Mesendoderm (in vitro differentiated cells): Measurements from ENCODE around the gene GTPBP10. TPM values are rescaled to one million over a fixed set of nuclear protein-coding genes. Genes with fewer than 3 reads are reported as not detected.

ENCODE experiments used
- DNase-seq: peaks from one replicate; pipeline ENCODE4 v3.0.0; 2013
- H2AK5ac ChIP-seq: 2 replicates; pipeline ENCODE4 v1.6.1; 2013; ENCODE audit warnings: low read length, inconsistent platforms
- H2BK120ac ChIP-seq: 2 replicates; pipeline ENCODE4 v1.6.1; 2013; ENCODE audit warnings: low read depth, mild to moderate bottlenecking, low read length, moderate library complexity, mixed read lengths
- H2BK15ac ChIP-seq: replicated peaks from 2 replicates; pipeline ENCODE4 v1.6.1; 2013; ENCODE audit warnings: low read depth, mild to moderate bottlenecking, moderate library complexity
- H2BK5ac ChIP-seq: 2 replicates; pipeline ENCODE4 v1.6.1; 2013; ENCODE audit warnings: low read length, inconsistent platforms
- H3K18ac ChIP-seq: 2 replicates; pipeline ENCODE4 v1.6.1; 2013; ENCODE audit warnings: mild to moderate bottlenecking, low read length, mixed read lengths
- H3K23ac ChIP-seq: one replicate; pipeline ENCODE4 v1.6.1; 2013; ENCODE audit warnings: low read length
- H3K27ac ChIP-seq: 2 replicates; pipeline ENCODE4 v1.5.1; 2013; ENCODE audit warnings: low read depth, mild to moderate bottlenecking, inconsistent platforms, low read length, moderate library complexity
- H3K27me3 ChIP-seq: 2 replicates; pipeline ENCODE4 v1.6.1; 2013; ENCODE audit warnings: low read length, control low read depth, mild to moderate bottlenecking, inconsistent platforms; ENCODE audit not compliant: insufficient read depth, poor library complexity
- H3K36me3 ChIP-seq: 2 replicates; pipeline ENCODE4 v1.6.1; 2013; ENCODE audit warnings: low read length, inconsistent platforms; ENCODE audit not compliant: control insufficient read depth, insufficient read depth
- H3K4ac ChIP-seq: one replicate; pipeline ENCODE4 v1.6.1; 2013; ENCODE audit warnings: low read depth, mild to moderate bottlenecking, low read length, moderate library complexity
- H3K4me1 ChIP-seq: 2 replicates; pipeline ENCODE4 v1.6.1; 2013; ENCODE audit warnings: low read depth, low read length, inconsistent platforms; ENCODE audit not compliant: control insufficient read depth
- H3K4me2 ChIP-seq: 2 replicates; pipeline ENCODE4 v1.6.1; 2013; ENCODE audit warnings: low read length
- H3K4me3 ChIP-seq: 2 replicates; pipeline ENCODE4 v1.5.1; 2013; ENCODE audit warnings: mild to moderate bottlenecking, low read length
- H3K56ac ChIP-seq: one replicate; pipeline ENCODE4 v1.6.1; 2013; ENCODE audit warnings: low read length
- H3K79me1 ChIP-seq: 2 replicates; pipeline ENCODE4 v1.6.1; 2013; ENCODE audit warnings: low read length, inconsistent platforms
- H3K79me2 ChIP-seq: 2 replicates; pipeline ENCODE4 v1.6.1; 2013; ENCODE audit warnings: mild to moderate bottlenecking, low read length; ENCODE audit not compliant: control insufficient read depth, insufficient read depth
- H3K9ac ChIP-seq: 2 replicates; pipeline ENCODE4 v1.6.1; 2013; ENCODE audit warnings: low read length, inconsistent platforms
- H4K5ac ChIP-seq: one replicate; pipeline ENCODE4 v1.6.1; 2013; ENCODE audit warnings: low read length
- H4K8ac ChIP-seq: one replicate; pipeline ENCODE4 v1.6.1; 2013; ENCODE audit warnings: low read depth, mild to moderate bottlenecking, control low read depth, low read length, moderate library complexity
- WGBS: extraction: QIAGEN DNeasy Blood & Tissue Kit; methylation state at CpG from one replicate; pipeline ENCODE4 v1.1.7; 2013; ENCODE audit warnings: low lambda C conversion rate, missing lambda C conversion rate; ENCODE audit not compliant: insufficient coverage; ENCODE audit errors: extremely low coverage; 5-methylcytosine and 5-hydroxymethylcytosine counted together
- polyA plus RNA-seq, 2 experiments: library from polyadenylated mRNA; stranded (reverse); fragments of 200-250 nt; gene quantifications; one replicate each; pipeline ENCODE4 v1.2.3, GENCODE V29; 2013

GTPBP10 gene
- polyA plus RNA-seq (2013, experiment 1 of 2), result 20.6 TPM
- polyA plus RNA-seq (2013, experiment 2 of 2), result 21.0 TPM

- Histone ChIP-seq H3K27me3 (no peaks in the 10 kb centered on the region), H3K18ac (peak within 1 kb of the TSS; percentile 42), H3K4me3 (peak within 1 kb of the TSS; percentile 91), H3K23ac (peak within 1 kb of the TSS; percentile 54), H3K36me3 (no peaks in the 10 kb centered on the region), H2AK5ac (no peak within 1 kb of the TSS), H2BK5ac (no peak within 1 kb of the TSS), H4K5ac (peak within 1 kb of the TSS; percentile 71), H3K27ac (no peak within 1 kb of the TSS), H3K4ac (peak within 1 kb of the TSS; percentile 22), H2BK120ac (no peak within 1 kb of the TSS), H2BK15ac (no peak within 1 kb of the TSS), H3K56ac (peak within 1 kb of the TSS; percentile 87), H3K9ac (peak within 1 kb of the TSS; percentile 84), H3K79me1 (peaks cover 10% of the 10 kb centered on the region), H3K4me2 (peak within 1 kb of the TSS; percentile 64), H3K4me1 (peaks cover 3% of the 10 kb centered on the region), H3K79me2 (peaks cover 12% of the 10 kb centered on the region), H4K8ac (peak within 1 kb of the TSS; percentile 68)
- WGBS, result no CpG with 5 or more reads among the region's 37 CpGs
- DNase-seq, result peak; percentile 97
Observed at GRCh38 chr7:90346336-90347125, at the start of gene GTPBP10. Gene GTPBP10 (plus strand): TSS chr7:90346716. CDS start chr7:90346742, 26 bp downstream.

GRCh38 chr7:90298145-90299038, 48.1 kb upstream of the GTPBP10 start:
- Histone ChIP-seq H2BK5ac (no peak overlapping the region), H3K4me2 (no peak overlapping the region), H3K79me2 (no peaks in the 10 kb centered on the region), H3K4me3 (no peak overlapping the region), H3K27me3 (no peaks in the 10 kb centered on the region), H3K23ac (no peak overlapping the region), H2BK15ac (no peak overlapping the region), H3K4me1 (no peaks in the 10 kb centered on the region), H3K18ac (no peak overlapping the region), H3K4ac (no peak overlapping the region), H4K8ac (no peak overlapping the region), H4K5ac (no peak overlapping the region), H3K56ac (no peak overlapping the region), H2AK5ac (no peak overlapping the region), H2BK120ac (no peak overlapping the region), H3K9ac (no peak overlapping the region), H3K36me3 (no peaks in the 10 kb centered on the region), H3K27ac (no peak overlapping the region), H3K79me1 (no peaks in the 10 kb centered on the region)
- DNase-seq, result peak; percentile 70
- no CpG with 5 or more reads among the region's 5 CpGs for WGBS

GRCh38 chr7:90303241-90303640, 43.3 kb upstream of the GTPBP10 start:
- H3K79me1 ChIP-seq, result no peaks in the 10 kb centered on the region
- no peak overlapping the region for H3K27ac ChIP-seq
- no peak overlapping the region for H2BK120ac ChIP-seq
- H4K5ac ChIP-seq, result no peak overlapping the region
- no peaks in the 10 kb centered on the region for H3K36me3 ChIP-seq
- no peak overlapping the region for H2BK5ac ChIP-seq
- no peak overlapping the region for H3K18ac ChIP-seq
- no peaks in the 10 kb centered on the region for H3K79me2 ChIP-seq
- H3K4me2 ChIP-seq, result no peak overlapping the region
- no peaks in the 10 kb centered on the region for H3K27me3 ChIP-seq
- H3K4me3 ChIP-seq, result no peak overlapping the region
- no peak overlapping the region for H2AK5ac ChIP-seq
- no peak overlapping the region for H3K4ac ChIP-seq
- DNase-seq, result no peak
- H2BK15ac ChIP-seq, result no peak overlapping the region
- no peak overlapping the region for H3K23ac ChIP-seq
- H3K4me1 ChIP-seq, result no peaks in the 10 kb centered on the region
- H3K56ac ChIP-seq, result no peak overlapping the region
- no peak overlapping the region for H4K8ac ChIP-seq
- no CpG with 5 or more reads among the region's 1 CpG for WGBS
- H3K9ac ChIP-seq, result no peak overlapping the region

- H3K79me1 ChIP-seq, result no peaks in the 10 kb centered on the region
- WGBS, result no CpG with 5 or more reads among the region's 5 CpGs
Observed at GRCh38 chr7:90309872-90310271, 36.6 kb upstream of the GTPBP10 start.

GRCh38 chr7:90311175-90311574, 35.3 kb upstream of the GTPBP10 start:
- Histone ChIP-seq H4K5ac (no peak overlapping the region), H3K79me2 (no peaks in the 10 kb centered on the region), H3K4me3 (no peak overlapping the region), H3K36me3 (no peaks in the 10 kb centered on the region), H2AK5ac (no peak overlapping the region), H2BK15ac (no peak overlapping the region), H3K79me1 (no peaks in the 10 kb centered on the region), H3K23ac (no peak overlapping the region), H3K27me3 (no peaks in the 10 kb centered on the region), H3K56ac (no peak overlapping the region), H4K8ac (no peak overlapping the region), H3K27ac (no peak overlapping the region), H3K4me2 (no peak overlapping the region), H2BK120ac (no peak overlapping the region), H3K18ac (no peak overlapping the region), H3K4ac (no peak overlapping the region), H3K9ac (no peak overlapping the region), H3K4me1 (no peaks in the 10 kb centered on the region), H2BK5ac (no peak overlapping the region)
- DNase-seq, result no peak

More at GRCh38 chr7:90309872-90310271, 36.6 kb upstream of the GTPBP10 start:
- Histone ChIP-seq H2BK120ac (no peak overlapping the region), H3K23ac (no peak overlapping the region), H4K5ac (no peak overlapping the region), H3K9ac (no peak overlapping the region), H2BK5ac (no peak overlapping the region), H3K79me2 (no peaks in the 10 kb centered on the region), H2BK15ac (no peak overlapping the region), H3K4me1 (no peaks in the 10 kb centered on the region), H3K4me3 (no peak overlapping the region), H3K56ac (no peak overlapping the region), H4K8ac (no peak overlapping the region), H2AK5ac (no peak overlapping the region), H3K36me3 (no peaks in the 10 kb centered on the region), H3K27me3 (no peaks in the 10 kb centered on the region), H3K4me2 (no peak overlapping the region), H3K18ac (no peak overlapping the region), H3K4ac (no peak overlapping the region), H3K27ac (no peak overlapping the region)
- peak; percentile 20 for DNase-seq
